Stimulated activated CD8-positive, alpha-beta memory T cell treated with anti-CD3 and anti-CD28 coated beads, Interleukin-7, amount 100 ng/mL, for 24 hours (primary cell): ENCODE data around the gene MRNIP.
"Not testable (repeated sequence)": the region's sequence is repeated elsewhere in the genome, so short reads cannot be mapped to it uniquely, and the experiment has no call there.

ENCODE experiments used
- DNase-seq: peaks from one replicate; pipeline ENCODE4 v3.0.0-alpha.2; 2020; ENCODE audit warnings: low read depth

The MRNIP gene

DNA sequence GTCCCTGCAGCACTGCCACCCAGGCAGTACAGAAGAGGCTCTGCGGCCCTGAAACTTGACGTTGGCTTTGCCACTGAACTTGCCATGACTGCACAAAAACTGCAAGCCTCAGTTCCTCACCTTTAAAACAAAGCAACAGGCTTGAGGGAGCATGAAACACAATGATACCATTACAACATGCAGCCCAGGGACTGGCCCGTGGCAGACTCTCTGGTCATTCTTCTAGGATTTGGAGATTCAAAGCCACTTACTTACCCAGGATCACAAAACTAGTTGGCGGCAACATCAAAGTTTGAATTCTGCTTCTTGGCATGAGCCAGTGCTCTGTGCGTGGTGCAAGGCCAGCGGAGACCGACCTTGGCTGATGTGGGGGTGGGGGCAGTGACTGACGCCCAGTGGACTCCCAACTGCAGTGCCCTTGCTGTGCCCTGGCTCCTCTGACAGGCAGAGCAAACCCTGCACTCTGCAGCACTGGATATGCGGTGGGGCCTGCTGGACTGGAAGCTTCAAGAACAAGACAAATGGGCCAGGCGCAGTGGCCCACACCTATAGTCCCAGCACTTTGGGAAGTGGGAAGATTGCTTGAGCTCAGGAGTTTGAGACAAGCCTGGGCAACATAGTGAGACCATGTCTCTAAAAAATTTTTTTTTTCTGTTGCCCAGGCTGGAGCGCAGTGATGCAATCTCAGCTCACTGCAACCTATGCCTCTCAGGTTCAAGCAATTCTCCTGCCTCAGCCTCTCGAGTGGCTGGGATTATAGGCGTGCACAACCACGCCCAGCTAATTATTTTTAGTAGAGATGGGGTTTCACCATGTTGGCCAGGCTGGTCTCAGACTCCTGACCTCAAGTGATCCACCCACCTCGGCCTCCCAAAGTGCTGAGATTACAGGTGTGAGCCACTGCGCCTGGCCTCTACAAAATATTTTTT lies 19.0 kb downstream of the MRNIP start:
- no peak for DNase-seq

GRCh38 chr5:179837076-179838011 lies 21.3 kb downstream of the MRNIP start:
- no peak for DNase-seq

DNA sequence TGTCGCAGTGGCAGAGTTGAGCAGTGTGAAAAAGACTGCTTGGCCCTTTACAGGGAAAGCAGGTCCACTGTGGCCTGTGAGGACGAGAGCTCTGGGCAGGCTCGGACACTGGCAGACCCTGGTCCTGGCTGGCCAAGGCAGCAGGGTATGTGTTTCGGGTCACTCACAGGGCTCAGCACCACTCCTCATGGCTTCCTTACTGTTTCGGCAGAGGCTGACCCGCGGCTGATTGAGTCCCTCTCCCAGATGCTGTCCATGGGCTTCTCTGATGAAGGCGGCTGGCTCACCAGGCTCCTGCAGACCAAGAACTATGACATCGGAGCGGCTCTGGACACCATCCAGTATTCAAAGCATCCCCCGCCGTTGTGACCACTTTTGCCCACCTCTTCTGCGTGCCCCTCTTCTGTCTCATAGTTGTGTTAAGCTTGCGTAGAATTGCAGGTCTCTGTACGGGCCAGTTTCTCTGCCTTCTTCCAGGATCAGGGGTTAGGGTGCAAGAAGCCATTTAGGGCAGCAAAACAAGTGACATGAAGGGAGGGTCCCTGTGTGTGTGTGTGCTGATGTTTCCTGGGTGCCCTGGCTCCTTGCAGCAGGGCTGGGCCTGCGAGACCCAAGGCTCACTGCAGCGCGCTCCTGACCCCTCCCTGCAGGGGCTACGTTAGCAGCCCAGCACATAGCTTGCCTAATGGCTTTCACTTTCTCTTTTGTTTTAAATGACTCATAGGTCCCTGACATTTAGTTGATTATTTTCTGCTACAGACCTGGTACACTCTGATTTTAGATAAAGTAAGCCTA lies 22.2 kb downstream of the MRNIP start:
- no peak for DNase-seq

- DNase-seq: not testable (repeated sequence)
Observed at GRCh38 chr5:179834871-179835270, 23.7 kb downstream of the MRNIP start.

DNA sequence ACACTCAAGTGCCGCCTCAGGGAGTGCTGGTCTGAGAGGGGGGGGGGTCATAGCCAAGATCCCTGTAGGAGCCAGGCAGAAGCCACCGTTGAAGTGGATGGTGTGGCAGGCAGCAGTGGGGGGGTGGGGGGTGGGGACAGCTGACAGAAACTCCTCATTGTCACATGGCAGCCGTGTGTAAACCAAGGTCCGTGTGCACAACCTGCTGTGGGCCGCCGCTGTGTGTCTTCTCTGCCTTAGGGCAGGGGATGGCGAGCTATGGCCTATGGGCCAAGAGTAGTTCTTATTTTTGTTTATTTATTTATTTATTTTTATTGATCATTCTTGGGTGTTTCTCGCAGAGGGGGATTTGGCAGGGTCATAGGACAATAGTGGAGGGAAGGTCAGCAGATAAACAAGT lies 24.5 kb downstream of the MRNIP start:
- DNase-seq: no peak

DNA sequence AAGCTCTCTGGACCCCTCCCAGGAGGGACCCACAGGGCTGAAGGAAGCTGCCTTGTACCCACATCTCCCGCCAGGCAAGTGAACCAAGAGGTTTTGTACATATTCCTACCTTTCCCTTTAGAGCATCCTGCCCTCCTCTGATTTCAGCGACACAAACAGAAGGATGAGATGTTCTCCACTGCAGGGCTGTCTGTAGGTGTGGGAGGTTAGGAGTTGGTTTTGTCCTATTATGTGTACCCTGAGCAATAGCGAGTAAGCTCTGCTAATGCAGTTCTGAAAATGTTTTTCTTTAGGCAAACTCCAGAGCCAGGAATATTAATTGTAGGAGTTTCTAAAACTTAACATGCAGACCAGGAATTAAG lies 24.9 kb downstream of the MRNIP start:
- no peak for DNase-seq

DNA sequence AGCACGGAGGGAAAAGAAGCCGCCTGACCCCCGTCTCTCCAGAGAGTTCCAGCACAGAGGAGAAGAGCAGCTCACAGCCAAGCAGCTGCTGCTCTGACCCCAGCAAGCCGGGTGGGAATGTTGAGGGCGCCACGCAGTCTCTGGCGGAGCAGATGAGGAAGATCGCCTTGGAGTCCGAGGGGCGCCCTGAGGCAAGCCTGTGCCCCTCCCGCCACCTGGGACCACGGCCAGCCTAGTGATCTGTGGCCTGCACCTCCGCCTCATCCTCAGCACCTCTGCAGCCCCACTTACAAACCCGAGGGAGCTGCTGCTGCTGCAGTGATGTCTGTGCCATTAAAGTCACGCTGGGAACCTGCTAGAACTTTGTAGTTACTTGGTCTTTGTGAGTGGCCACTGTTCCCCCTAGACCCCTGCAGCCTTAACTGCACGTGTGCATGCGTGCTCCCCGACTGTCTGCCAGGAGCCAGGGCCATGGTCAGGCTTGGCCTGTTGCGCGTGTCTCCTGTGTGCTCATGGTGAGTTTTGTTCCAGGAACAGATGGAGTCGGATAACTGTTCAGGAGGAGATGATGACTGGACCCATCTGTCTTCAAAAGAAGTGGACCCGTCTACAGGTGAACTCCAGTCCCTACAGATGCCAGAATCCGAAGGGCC lies 25.4 kb downstream of the MRNIP start:
- no peak for DNase-seq

GRCh38 chr5:179832039-179832745 lies 26.4 kb downstream of the MRNIP start:
- no peak for DNase-seq

DNA sequence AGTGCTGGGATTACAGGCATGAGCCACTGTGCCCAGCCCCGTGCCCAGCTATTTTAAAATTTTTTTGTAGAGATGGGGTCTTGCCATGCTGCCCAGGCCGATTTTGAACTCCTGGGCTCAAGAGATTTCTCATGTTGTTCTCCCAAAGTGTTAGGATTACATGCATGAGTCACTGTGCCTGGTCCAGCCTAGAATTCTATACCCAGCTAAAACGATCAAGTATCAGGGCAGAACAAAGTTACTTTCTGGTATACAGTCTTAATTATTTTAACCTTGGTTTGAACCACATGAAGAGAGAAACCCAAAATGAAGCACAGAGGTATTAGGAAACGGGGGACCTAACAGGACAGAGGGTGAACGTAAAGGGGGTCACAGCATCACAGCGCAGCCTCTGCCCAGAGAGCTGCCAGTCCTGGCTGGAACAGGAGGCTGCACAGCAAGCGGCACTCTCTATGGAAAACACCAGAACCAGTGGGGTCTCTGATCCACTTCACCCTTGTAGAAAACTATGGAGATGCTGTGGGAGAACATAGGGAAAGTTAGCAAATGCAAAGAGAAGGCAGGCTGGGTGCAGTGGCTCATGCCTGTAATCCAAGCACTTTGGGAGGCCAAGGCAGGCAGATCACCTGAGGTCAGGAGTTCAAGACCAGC lies 27.7 kb downstream of the MRNIP start:
- no peak for DNase-seq

GRCh38 chr5:179829732-179830435 lies 28.7 kb downstream of the MRNIP start:
- no peak for DNase-seq

- DNase-seq: no peak
Observed at GRCh38 chr5:179828756-179829421, 29.7 kb downstream of the MRNIP start.

- DNase-seq: no peak
Observed at GRCh38 chr5:179827680-179828079, 30.9 kb downstream of the MRNIP start.

DNA sequence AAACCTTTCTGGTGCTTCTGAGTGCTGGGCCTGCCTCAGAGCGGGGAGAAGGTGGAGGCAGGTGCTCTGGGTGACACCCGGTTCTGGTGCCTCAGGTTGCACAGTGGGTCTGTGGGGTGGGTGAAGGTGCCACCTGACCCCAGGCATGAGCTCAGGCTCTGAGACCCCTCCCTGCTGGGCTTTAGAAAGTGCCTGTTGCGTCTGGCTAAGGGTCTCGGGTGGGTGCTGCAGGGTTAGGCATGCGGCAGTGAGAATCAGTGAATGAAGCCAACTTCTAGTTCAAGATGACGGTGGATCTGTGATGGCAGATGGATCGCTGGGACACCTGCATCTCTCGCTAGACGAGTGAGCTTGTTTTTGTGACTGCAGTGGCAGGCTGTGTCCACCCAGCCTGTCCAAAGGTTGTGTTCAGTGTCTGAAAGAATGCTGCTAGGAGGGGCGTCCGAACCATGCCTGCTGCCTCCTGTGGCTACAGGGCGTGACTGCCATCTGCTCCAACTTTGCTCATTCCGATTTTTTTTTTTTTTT lies 32.9 kb downstream of the MRNIP start:
- no peak for DNase-seq

GRCh38 chr5:179824745-179825112 lies 33.9 kb downstream of the MRNIP start:
- no peak for DNase-seq

DNA sequence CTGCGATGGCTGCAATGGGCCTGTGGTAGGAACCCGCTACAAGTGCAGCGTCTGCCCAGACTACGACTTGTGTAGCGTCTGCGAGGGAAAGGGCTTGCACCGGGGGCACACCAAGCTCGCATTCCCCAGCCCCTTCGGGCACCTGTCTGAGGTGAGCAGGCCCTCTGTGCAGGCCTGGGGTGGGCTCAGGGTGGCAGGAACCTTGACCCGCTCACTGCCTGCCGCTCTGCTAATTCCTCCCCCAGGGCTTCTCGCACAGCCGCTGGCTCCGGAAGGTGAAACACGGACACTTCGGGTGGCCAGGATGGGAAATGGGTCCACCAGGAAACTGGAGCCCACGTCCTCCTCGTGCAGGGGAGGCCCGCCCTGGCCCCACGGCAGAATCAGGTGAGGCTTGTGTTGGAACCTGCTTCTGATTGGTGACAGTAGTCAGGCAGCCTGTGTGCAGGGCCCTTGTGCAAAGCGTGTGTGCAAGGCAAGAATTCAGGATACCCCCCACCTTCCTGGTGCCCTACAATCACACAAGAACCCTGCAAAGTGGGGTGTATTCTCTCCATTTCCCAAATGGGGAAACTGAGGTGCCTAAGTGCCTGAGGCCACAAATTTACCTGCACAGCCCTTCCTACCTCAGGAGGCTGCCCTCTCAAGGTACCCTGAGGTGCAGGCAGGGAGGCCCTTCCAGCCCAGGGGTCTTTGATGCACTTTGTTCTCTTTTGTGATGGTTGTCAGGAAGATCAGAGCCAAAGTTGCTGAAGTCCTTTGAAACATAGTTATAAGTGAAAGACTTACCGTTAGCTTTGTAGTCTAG lies 34.5 kb downstream of the MRNIP start:
- DNase-seq: no peak

- no peak for DNase-seq
Observed at GRCh38 chr5:179822444-179822990, 36.1 kb downstream of the MRNIP start.

GRCh38 chr5:179822059-179822432 lies 36.6 kb downstream of the MRNIP start:
- no peak for DNase-seq
